Fibroblast of the aortic adventitia (primary cell): ENCODE measurements around the gene SAE1. TPM values are rescaled to one million over a fixed set of nuclear protein-coding genes. Genes with fewer than 3 reads are reported as not detected.
A peak's percentile ranks its signal among the peaks of the same experiment; 100 is the strongest.

Experiments used
- DNase-seq: peaks from one replicate; pipeline ENCODE4 v3.0.0-alpha.2; 2010; ENCODE audit warnings: low read depth
- H3K4me3 ChIP-seq: 2 replicates; pipeline ENCODE4 v1.5.1; 2011; ENCODE audit warnings: low read depth, mild to moderate bottlenecking, control low read depth, low read length, moderate library complexity
- CTCF ChIP-seq: IDR thresholded peaks from 2 replicates; pipeline ENCODE4 v1.5.1; 2011; ENCODE audit warnings: mild to moderate bottlenecking, low read length, control low read depth, inconsistent platforms; ENCODE audit not compliant: insufficient read depth
- total RNA-seq: library from RNA; depleted of rRNA; stranded (reverse); fragments of >200 nt; gene quantifications from 2 replicates; pipeline ENCODE4 v1.2.3, GENCODE V29; 2012; ENCODE audit warnings: low replicate concordance

The SAE1 gene
- total RNA-seq, 1 donor, result 140 TPM

GRCh38 chr19:47188507-47189033 is 57.9 kb downstream of the SAE1 start:
- TF ChIP-seq CTCF, result no peak
- no peak overlapping the region for H3K4me3 ChIP-seq
- DNase-seq, result no peak

DNA sequence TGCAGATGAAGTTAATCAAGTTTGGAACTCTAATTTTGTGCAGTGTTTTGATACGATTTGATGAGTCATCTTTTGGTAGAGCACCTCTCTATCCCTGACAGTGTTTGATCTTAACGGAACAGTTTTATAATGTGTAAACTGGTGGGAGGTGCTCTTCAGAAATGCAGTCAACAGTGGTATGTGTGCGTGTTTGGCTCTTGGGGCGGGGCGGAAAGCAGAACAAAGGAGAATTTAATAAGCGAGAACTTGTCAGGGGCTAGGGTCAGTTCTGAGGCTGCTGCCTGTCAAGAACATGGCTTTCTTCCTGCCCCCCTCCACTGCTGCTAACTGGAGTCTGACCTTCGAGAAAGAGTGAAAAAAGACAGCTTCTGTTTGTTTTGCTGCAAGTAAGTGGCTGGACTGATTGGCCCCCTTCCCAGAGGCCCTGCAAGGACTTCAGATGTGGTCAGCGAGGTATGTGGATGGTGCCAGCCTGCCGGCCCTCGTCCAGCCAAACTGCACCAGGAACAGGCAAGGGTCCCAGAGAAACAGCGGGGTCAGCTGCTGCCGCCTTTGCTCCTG is 59.6 kb downstream of the SAE1 start:
- no peak for TF ChIP-seq CTCF
- DNase-seq, result peak; percentile 81
- H3K4me3 ChIP-seq, result no peak overlapping the region

- H3K4me3 ChIP-seq, result no peak overlapping the region
- TF ChIP-seq CTCF, result no peak
- no peak for DNase-seq
Observed at GRCh38 chr19:47195434-47195833, 64.8 kb downstream of the SAE1 start.

GRCh38 chr19:47197141-47197540 is 66.5 kb downstream of the SAE1 start:
- no peak for TF ChIP-seq CTCF
- no peak for DNase-seq
- H3K4me3 ChIP-seq, result no peak overlapping the region

DNA sequence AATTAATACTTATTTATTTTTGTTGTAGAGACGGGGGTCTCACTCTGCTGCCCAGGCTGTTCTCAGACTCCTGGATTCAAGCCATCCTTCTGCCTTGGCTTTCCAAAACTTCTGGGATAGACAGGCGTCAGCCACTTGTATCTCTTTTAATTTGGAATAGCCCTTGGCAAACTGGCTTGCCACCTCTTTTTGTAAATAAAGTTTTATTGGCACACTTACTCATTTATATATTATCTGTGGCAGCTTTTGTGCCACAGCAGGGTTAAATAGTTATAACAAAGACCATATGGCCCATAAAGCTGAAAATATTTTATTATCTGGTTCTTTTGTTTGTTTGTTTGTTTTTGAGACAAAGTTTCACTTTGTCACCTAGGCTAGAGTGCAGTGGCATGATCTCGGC is 69.9 kb downstream of the SAE1 start:
- TF ChIP-seq CTCF, result no peak
- no peak overlapping the region for H3K4me3 ChIP-seq
- no peak for DNase-seq

- no peak overlapping the region for H3K4me3 ChIP-seq
- no peak for TF ChIP-seq CTCF
Observed at GRCh38 chr19:47203254-47203653, 72.6 kb downstream of the SAE1 start.

More at GRCh38 chr19:47203254-47203653, 72.6 kb downstream of the SAE1 start:
- no peak for DNase-seq
